Stimulated activated CD8-positive, alpha-beta memory T cell treated with anti-CD3 and anti-CD28 coated beads, Interleukin-15, amount 100 ng/mL, for 4 hours (primary cell): ENCODE results near the gene KHNYN.
"Not testable (repeated sequence)": the region's sequence is repeated elsewhere in the genome, so short reads cannot be mapped to it uniquely, and the experiment has no call there.

Experiments used
- DNase-seq, 2 donors: peaks; one replicate each; pipeline ENCODE4 v3.0.0-alpha.2; 2020; ENCODE audit warnings: low read depth in 2 of 2

The KHNYN gene

GRCh38 chr14:24429395-24430142, at the start of gene KHNYN, which contains the start of gene CBLN3:
Gene KHNYN, plus strand, starts transcription at chr14:24429954. Its CDS starts 777 bp downstream, at chr14:24430731.
Gene CBLN3, minus strand, starts transcription at chr14:24429668. Its CDS starts 614 bp downstream, at chr14:24429054.
- DNase-seq, result peak; percentile 75 to 76

GRCh38 chr14:24381363-24382063, 48.2 kb upstream of the KHNYN start:
- no peak for DNase-seq

GRCh38 chr14:24382064-24382371, 47.7 kb upstream of the KHNYN start:
- DNase-seq, result no peak

- DNase-seq, result no peak
Observed at GRCh38 chr14:24384169-24384568, 45.6 kb upstream of the KHNYN start.

- no peak for DNase-seq
Observed at GRCh38 chr14:24385524-24385923, 44.2 kb upstream of the KHNYN start.

GRCh38 chr14:24387009-24387345, 42.8 kb upstream of the KHNYN start:
- no peak for DNase-seq

- not testable (repeated sequence) for DNase-seq
Observed at GRCh38 chr14:24387579-24387978, 42.2 kb upstream of the KHNYN start.

GRCh38 chr14:24388474-24389179, 41.1 kb upstream of the KHNYN start:
- DNase-seq, result no peak

- DNase-seq, result no peak
Observed at GRCh38 chr14:24389226-24389848, 40.4 kb upstream of the KHNYN start.

- no peak for DNase-seq
Observed at GRCh38 chr14:24390701-24391468, 38.9 kb upstream of the KHNYN start.

- DNase-seq, result no peak
Observed at GRCh38 chr14:24392325-24393091, 37.2 kb upstream of the KHNYN start.

GRCh38 chr14:24394275-24394674, 35.5 kb upstream of the KHNYN start:
- DNase-seq, result no peak

GRCh38 chr14:24395609-24396582, 33.9 kb upstream of the KHNYN start:
- no peak for DNase-seq

GRCh38 chr14:24397639-24398292, 32.0 kb upstream of the KHNYN start:
- DNase-seq, result no peak

- DNase-seq, result no peak
Observed at GRCh38 chr14:24398293-24398652, 31.5 kb upstream of the KHNYN start.

- no peak for DNase-seq
Observed at GRCh38 chr14:24398653-24399446, 30.9 kb upstream of the KHNYN start, which contains the start of gene NYNRIN. Gene NYNRIN, plus strand, starts transcription at chr14:24399003. Its CDS starts 244 bp downstream, at chr14:24399247.

GRCh38 chr14:24399447-24399822, 30.3 kb upstream of the KHNYN start:
- no peak for DNase-seq

- DNase-seq, result no peak
Observed at GRCh38 chr14:24399999-24400718, 29.6 kb upstream of the KHNYN start.
